Coronary artery (tissue), 2 donors: ENCODE data around the gene UPF2.
A peak's percentile ranks its signal among the peaks of the same experiment; 100 is the strongest.
"Not testable (repeated sequence)": the region's sequence is repeated elsewhere in the genome, so short reads cannot be mapped to it uniquely, and the experiment has no call there.

Experiments
- DNase-seq: peaks from one replicate; pipeline ENCODE4 v3.0.0-alpha.2; 2017; ENCODE audit warnings: low spot score
- H3K27ac ChIP-seq, 2 donors: fragments of 200-600 bp; sonication (generic); one replicate each; pipeline ENCODE4 v1.5.1; 2016 to 2019
- H3K4me3 ChIP-seq: fragments of 200-600 bp; sonication (generic); 2 replicates; pipeline ENCODE4 v1.5.1; 2016; ENCODE audit warnings: mild to moderate bottlenecking, moderate library complexity
- TF ChIP-seq, protein P1 (sequence below): fragments of 200-600 bp; sonication (generic); IDR thresholded peaks from one replicate; pipeline ENCODE4 v1.5.1; 2019; ENCODE audit warnings: antibody characterized with exemption

Gene UPF2

DNA sequence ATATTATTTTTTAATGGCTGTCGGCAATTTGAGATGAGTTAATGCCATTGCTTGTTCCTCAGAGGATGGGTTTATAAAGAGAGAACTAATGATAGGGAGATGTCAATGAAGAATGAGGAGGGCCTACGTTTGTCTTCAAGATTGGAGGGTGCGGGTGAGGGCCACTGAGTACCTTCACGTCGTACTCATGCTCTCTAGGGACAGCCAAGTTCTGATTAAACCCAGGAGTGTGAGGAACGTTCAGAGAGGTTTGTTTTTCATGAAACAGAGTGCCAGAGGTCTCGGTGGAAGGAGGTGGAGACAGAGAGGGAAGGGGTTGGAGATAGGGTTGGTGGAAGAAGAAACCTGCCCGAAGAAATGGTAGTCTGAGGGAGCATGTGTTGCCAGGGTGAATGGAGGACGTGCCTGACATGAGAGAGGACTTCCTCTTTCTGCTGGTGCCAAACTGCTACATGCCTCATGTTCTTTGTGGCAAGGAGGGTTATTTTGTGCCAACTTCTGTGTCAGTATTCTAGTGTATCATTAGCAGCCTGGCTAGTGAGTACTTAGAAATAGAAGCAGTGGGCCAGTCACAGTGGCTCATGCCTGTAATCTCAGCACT is 35.1 kb upstream of the UPF2 start:
- no peak overlapping the region for H3K27ac ChIP-seq
- no peak overlapping the region for H3K4me3 ChIP-seq
- TF ChIP-seq, protein P1, sequence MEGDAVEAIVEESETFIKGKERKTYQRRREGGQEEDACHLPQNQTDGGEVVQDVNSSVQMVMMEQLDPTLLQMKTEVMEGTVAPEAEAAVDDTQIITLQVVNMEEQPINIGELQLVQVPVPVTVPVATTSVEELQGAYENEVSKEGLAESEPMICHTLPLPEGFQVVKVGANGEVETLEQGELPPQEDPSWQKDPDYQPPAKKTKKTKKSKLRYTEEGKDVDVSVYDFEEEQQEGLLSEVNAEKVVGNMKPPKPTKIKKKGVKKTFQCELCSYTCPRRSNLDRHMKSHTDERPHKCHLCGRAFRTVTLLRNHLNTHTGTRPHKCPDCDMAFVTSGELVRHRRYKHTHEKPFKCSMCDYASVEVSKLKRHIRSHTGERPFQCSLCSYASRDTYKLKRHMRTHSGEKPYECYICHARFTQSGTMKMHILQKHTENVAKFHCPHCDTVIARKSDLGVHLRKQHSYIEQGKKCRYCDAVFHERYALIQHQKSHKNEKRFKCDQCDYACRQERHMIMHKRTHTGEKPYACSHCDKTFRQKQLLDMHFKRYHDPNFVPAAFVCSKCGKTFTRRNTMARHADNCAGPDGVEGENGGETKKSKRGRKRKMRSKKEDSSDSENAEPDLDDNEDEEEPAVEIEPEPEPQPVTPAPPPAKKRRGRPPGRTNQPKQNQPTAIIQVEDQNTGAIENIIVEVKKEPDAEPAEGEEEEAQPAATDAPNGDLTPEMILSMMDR = no peak
- DNase-seq = no peak

GRCh38 chr10:12073526-12073925 is 30.9 kb upstream of the UPF2 start:
- no peak for DNase-seq
- H3K4me3 ChIP-seq = no peak overlapping the region
- no peak overlapping the region for H3K27ac ChIP-seq
- TF ChIP-seq, protein P1 = no peak

GRCh38 chr10:12071441-12071840 is 28.8 kb upstream of the UPF2 start:
- not testable (repeated sequence) for H3K4me3 ChIP-seq, DNase-seq, H3K27ac ChIP-seq

DNA sequence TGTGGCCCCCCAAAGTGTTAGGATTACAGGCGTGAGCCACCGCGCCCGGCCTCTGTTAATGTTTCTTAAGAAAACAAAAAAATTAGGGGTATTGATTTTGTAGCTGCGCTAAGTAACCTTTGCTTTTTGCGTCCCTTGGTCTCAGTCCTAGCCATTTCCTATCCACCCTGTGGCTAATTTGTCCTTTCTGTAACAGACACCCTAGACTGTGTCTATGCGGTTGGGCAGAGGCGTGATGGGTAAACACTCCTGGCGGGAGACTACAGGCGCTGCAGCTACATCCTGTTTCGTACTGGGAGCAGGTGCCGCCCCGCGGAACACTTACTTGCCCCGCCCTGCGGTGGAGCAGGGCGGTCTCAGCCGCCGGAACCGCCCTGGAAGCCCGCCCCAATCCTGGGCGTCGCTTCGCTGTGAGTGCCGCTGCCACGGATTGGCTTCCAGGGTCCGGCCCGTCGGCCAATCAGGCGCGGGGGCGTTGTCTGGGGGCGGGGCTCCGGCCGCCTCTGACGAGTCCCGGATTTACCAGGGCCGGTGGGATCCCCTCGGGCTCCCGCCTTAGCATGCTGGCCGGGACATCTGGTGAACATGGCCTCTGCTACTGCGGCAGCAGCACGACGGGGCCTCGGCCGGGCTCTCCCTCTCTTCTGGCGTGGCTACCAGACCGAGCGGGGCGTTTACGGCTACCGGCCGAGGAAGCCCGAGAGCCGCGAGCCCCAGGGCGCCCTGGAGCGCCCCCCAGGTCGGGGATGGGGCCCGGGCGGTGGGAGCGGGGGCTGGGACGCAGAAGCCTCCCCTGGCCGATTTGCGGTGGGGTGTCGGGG is 26.1 kb upstream of the UPF2 start, which contains the start of gene DHTKD1:
TSS of gene DHTKD1 (plus strand) at position 506 of the 821 bp plus-strand sequence. CDS start at position 586, 80 bp downstream.
- H3K27ac ChIP-seq = peak within 1 kb of the TSS; percentile 72 to 92
- TF ChIP-seq, protein P1 = no peak
- peak; percentile 99 for DNase-seq
- H3K4me3 ChIP-seq = peak within 1 kb of the TSS; percentile 100

GRCh38 chr10:12067336-12067735 is 24.7 kb upstream of the UPF2 start:
- Histone ChIP-seq H3K27ac (no peak overlapping the region), H3K4me3 (no peak overlapping the region)
- TF ChIP-seq, protein P1 = no peak
- no peak for DNase-seq

- Histone ChIP-seq H3K4me3 (no peak overlapping the region), H3K27ac (no peak overlapping the region)
- TF ChIP-seq, protein P1 = no peak
- DNase-seq = no peak
Observed at GRCh38 chr10:12063483-12063818, 20.8 kb upstream of the UPF2 start.

DNA sequence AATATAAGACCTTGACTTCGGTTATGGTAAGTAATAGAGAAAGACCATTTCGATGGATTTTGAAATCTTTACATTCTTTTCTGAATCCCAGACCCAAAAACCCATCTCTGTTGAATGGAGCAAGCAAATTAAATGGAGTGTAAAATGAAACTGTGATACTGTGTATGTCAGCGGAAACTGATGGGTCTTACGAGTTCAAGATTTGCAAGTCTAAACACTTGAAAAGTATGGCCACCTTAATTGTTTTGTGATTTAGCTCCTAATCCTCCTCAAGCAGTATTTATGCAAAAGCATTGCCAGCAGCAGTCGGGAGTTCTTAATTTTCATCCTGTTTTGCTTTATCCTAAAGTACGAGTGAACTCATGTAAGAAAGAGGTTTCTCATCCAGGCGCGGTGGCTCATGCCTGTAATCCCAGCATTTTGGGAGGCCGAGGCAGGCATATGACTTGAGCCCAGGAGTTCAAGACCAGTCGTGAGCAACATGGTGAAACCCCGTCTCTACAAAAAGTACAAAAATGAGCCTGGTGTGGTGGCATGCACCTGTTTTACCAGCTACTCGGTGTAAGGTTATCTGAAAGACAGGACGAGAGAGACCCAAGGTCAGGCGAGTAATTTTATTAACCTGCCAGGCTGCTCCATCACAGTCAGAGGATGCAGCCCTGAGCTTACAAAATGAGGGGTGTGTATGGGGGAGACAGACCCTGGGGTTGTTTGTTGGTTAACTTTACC is 20.3 kb upstream of the UPF2 start:
- Histone ChIP-seq H3K4me3 (no peak overlapping the region), H3K27ac (no peak overlapping the region)
- DNase-seq = no peak
- TF ChIP-seq, protein P1 = no peak
